ENCODE measurements around the gene TRIM17. TPM values are rescaled to one million over a fixed set of nuclear protein-coding genes. Genes with fewer than 3 reads are reported as not detected.

TRIM17 gene
- total and polyA plus RNA-seq, 2 of the 8 experiments (the other 6 are each of a cell fraction or from before 2014, with no cell fraction given) = 1.1 to 2.2 TPM

DNA sequence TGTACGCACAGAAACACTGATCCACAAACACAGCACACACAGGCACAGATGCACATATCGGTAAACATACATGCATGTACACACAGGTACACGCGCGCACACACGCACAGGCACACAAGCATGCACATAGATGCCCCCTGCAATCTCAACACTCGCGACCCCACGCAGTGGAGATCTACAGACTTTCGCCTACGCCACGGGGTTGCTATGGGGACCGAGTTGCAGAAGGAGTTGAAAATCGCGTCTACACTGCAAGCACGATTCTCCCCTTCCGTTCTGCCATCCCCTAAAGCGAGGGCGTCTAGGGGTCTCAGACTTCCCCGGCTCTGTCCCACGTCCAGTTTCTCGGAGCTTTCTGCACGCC is 826 bp downstream of the TRIM17 start:
- TF ChIP-seq FOSL1 (IDR thresholded peaks at IDR 0.05; ENCODE audit: insufficient read depth, low read depth, low read length) (no peak), KDM5A (IDR thresholded peaks at IDR 0.05; ENCODE audit: low read length) (no peak), RAD21 (IDR thresholded peaks at IDR 0.05 in 1 of 2, conservative IDR thresholded peaks at IDR 0.05 in 1 of 2; ENCODE audit: low read depth in 2 of 2, low read length in 2 of 2) (no peak), CBX8 (IDR thresholded peaks at IDR 0.05; ENCODE audit: borderline replicate concordance, low read depth, low read length) (no peak), SUZ12 (IDR thresholded peaks at IDR 0.05; ENCODE audit: low read length) (no peak; the same call in 1 of the 2 replicates), CHD2 (IDR thresholded peaks at IDR 0.05; ENCODE audit: low read length) (no peak)
- TF ChIP-seq, protein P1, sequence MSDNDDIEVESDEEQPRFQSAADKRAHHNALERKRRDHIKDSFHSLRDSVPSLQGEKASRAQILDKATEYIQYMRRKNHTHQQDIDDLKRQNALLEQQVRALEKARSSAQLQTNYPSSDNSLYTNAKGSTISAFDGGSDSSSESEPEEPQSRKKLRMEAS (IDR thresholded peaks at IDR 0.05) = no peak
- Histone ChIP-seq H4K91ac (replicated peaks; ENCODE audit: insufficient read length, low read length) (peak overlapping the region; percentile 51), H3K27me3 (replicated peaks in 1 of 4; ENCODE audit: control insufficient read depth in 3 of 4, extremely low read depth in 1 of 4, insufficient read depth in 3 of 4, low read length in 3 of 4) (peaks cover 1 to 60% (median 35%) of the 10 kb centered on the region in 4 experiments), H3K23me2 (ENCODE audit: low read depth, low read length) (peaks cover 8% of the 10 kb centered on the region), H4K5ac (ENCODE audit: insufficient read length, low read depth, low read length) (no peak overlapping the region), H2AK5ac (ENCODE audit: low read depth, low read length) (no peak overlapping the region), H3K4me3 (ENCODE audit: extremely low read depth in 1 of 4, insufficient read depth in 2 of 4, low read depth in 3 of 4, low read length in 4 of 4) (peak overlapping the region; percentile 30 to 60 (median 58)), H2BK12ac (ENCODE audit: low read depth, low read length) (no peak overlapping the region; the same call in 1 of the 2 replicates), H3K9me3 (ENCODE audit: insufficient read depth in 2 of 2, low read depth in 1 of 2, low read length in 1 of 2) (no peaks in the 10 kb centered on the region), H3K4me1 (replicated peaks in 1 of 4; ENCODE audit: control insufficient read depth in 3 of 4, insufficient read depth in 4 of 4, low read length in 3 of 4) (peaks cover 2 to 9% (median 6%) of the 10 kb centered on the region in 4 experiments), H3K79me2 (ENCODE audit: control insufficient read depth in 1 of 2, insufficient read depth in 2 of 2, low read length in 2 of 2) (no peaks in the 10 kb centered on the region), H2BK120ac (replicated peaks; ENCODE audit: low read depth, low read length) (no peak overlapping the region), H3K27ac (ENCODE audit: low read depth, low read length) (no peak overlapping the region), H3K9ac (replicated peaks in 1 of 4; ENCODE audit: extremely low read depth in 1 of 4, low read depth in 3 of 4, low read length in 3 of 4) (no peak overlapping the region; a peak in 1 of 7 replicates), H3K14ac (ENCODE audit: insufficient read length) (no peak overlapping the region), H3K23ac (ENCODE audit: insufficient read length) (no peak overlapping the region), H4K20me1 (replicated peaks in 1 of 2; ENCODE audit: control insufficient read depth in 1 of 2, insufficient read depth in 2 of 2, low read length in 2 of 2) (peaks cover 8 to 17% of the 10 kb centered on the region in 2 experiments), H3K4ac (replicated peaks; ENCODE audit: insufficient read length, low read depth, low read length) (peak overlapping the region; percentile 36), H3K79me1 (ENCODE audit: low read depth, low read length) (no peaks in the 10 kb centered on the region; the same call in 1 of the 2 replicates), H3K56ac (replicated peaks; ENCODE audit: insufficient read length, low read depth, low read length) (no peak overlapping the region), H2BK20ac (ENCODE audit: low read length) (no peak overlapping the region), H4K8ac (ENCODE audit: extremely low read depth, insufficient read depth, low read length) (no peak overlapping the region; the same call in 1 of the 2 replicates), H3K18ac (ENCODE audit: extremely low read depth, low read length) (no peak overlapping the region), H3K36me3 (ENCODE audit: control insufficient read depth in 2 of 4, insufficient read depth in 4 of 4, low read length in 3 of 4) (no peaks in the 10 kb centered on the region), H2BK15ac (ENCODE audit: low read length) (peak overlapping the region; percentile 93), H3K4me2 (ENCODE audit: insufficient read depth in 1 of 2, low read depth in 2 of 2, low read length in 2 of 2) (peak overlapping the region; percentile 85 to 88), H2AFZ (ENCODE audit: low read length) (0 out of 2 replicates have a peak overlapping the region, but pooled peaks have one; percentile 58), H2BK5ac (ENCODE audit: low read depth, low read length) (no peak overlapping the region; the same call in 1 of the 2 replicates)
- no peak for FAIRE-seq
- DNase-seq (ENCODE audit: low read depth in 1 of 2, low spot score in 2 of 2) = no peak
- 26% methylated on average over 21 of the region's 23 CpGs; no CpG with 5 or more reads in 1 of the 2 experiments for WGBS, 2 experiments (ENCODE audit: extremely low coverage in 1 of 2, insufficient coverage in 1 of 2, insufficient read length in 1 of 2, insufficient replicate concordance in 2 of 2, low coverage in 1 of 2, low lambda C conversion rate in 2 of 2, missing lambda C conversion rate in 1 of 2)
- ChIA-PET CTCF (ENCODE audit: partially characterized antibody) (interaction anchor here (1.0 to 1.8 kb wide), 6 partner anchors 9 to 43 kb away, joined by 3 to 8 read pairs (median 4); a partner anchor contains a TSS), POLR2A (ENCODE audit: partially characterized antibody) (interaction anchor here (0.7 to 4.1 kb wide), 6 partner anchors 10 to 48 kb away, joined by 3 to 22 read pairs (median 4); partner anchors contain the start of gene TRIM11)
